B cell (primary cell): ENCODE measurements around the gene TRABD2B.

Source experiments
- EZH2 ChIP-seq: IDR thresholded peaks from 2 replicates; pipeline ENCODE4 v1.6.1; 2012; ENCODE audit warnings: borderline replicate concordance, low read depth, mild to moderate bottlenecking, moderate library complexity, low read length; ENCODE audit not compliant: insufficient read depth, poor library complexity, severe bottlenecking
- TF ChIP-seq, protein P1 (sequence below): fragments of 200-600 bp; IDR thresholded peaks from one replicate; pipeline ENCODE4 v1.8.0; 2022; ENCODE audit warnings: antibody characterized with exemption, mild to moderate bottlenecking

DNA sequence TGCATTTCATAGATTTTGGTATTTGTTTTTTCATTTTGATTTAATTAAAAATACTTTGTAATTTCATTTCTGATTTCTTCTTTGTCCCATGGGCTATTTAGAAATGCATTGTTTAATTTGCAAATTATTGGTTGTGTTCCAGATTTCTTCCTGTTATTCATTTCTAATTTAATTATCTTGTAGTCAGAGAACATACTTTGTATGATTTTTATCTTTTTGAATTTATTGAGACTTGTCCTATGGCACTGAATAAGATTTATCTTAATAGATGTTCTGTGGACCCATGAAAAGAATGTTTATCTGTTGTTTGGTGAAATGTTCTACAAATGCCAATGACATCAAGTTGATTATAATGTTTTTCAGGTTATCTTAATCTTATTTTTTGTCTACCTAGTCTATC lies 16.1 kb upstream of the TRABD2B start:
- TF ChIP-seq EZH2: no peak
- TF ChIP-seq, protein P1, sequence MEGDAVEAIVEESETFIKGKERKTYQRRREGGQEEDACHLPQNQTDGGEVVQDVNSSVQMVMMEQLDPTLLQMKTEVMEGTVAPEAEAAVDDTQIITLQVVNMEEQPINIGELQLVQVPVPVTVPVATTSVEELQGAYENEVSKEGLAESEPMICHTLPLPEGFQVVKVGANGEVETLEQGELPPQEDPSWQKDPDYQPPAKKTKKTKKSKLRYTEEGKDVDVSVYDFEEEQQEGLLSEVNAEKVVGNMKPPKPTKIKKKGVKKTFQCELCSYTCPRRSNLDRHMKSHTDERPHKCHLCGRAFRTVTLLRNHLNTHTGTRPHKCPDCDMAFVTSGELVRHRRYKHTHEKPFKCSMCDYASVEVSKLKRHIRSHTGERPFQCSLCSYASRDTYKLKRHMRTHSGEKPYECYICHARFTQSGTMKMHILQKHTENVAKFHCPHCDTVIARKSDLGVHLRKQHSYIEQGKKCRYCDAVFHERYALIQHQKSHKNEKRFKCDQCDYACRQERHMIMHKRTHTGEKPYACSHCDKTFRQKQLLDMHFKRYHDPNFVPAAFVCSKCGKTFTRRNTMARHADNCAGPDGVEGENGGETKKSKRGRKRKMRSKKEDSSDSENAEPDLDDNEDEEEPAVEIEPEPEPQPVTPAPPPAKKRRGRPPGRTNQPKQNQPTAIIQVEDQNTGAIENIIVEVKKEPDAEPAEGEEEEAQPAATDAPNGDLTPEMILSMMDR: no peak
